HK-2 (cell line): ENCODE measurements around the gene MCTP1.
A peak's percentile ranks its signal among the peaks of the same experiment; 100 is the strongest.

Source experiments
- DNase-seq: peaks from one replicate; pipeline ENCODE4 v3.0.0-alpha.2; 2018; ENCODE audit not compliant: unreplicated experiment

The MCTP1 gene

GRCh38 chr5:95072281-95072680 is 212.6 kb downstream of the MCTP1 start:
- DNase-seq: no peak

- DNase-seq: no peak
Observed at GRCh38 chr5:95070866-95071265, 214.0 kb downstream of the MCTP1 start.

- no peak for DNase-seq
Observed at GRCh38 chr5:95070453-95070852, 214.4 kb downstream of the MCTP1 start.

GRCh38 chr5:95069948-95070347 is 214.9 kb downstream of the MCTP1 start:
- DNase-seq: no peak

- DNase-seq: no peak
Observed at GRCh38 chr5:95069021-95069420, 215.9 kb downstream of the MCTP1 start.

GRCh38 chr5:95068289-95068910 is 216.5 kb downstream of the MCTP1 start:
- DNase-seq: no peak

GRCh38 chr5:95066048-95066447 is 218.8 kb downstream of the MCTP1 start:
- DNase-seq: no peak

- DNase-seq: no peak
Observed at GRCh38 chr5:95063492-95063891, 221.4 kb downstream of the MCTP1 start.

- DNase-seq: no peak
Observed at GRCh38 chr5:95060098-95060497, 224.8 kb downstream of the MCTP1 start.

- no peak for DNase-seq
Observed at GRCh38 chr5:95059636-95060035, 225.3 kb downstream of the MCTP1 start.

GRCh38 chr5:95057615-95058014 is 227.3 kb downstream of the MCTP1 start:
- no peak for DNase-seq

- DNase-seq: no peak
Observed at GRCh38 chr5:95053253-95053652, 231.6 kb downstream of the MCTP1 start.

GRCh38 chr5:95050708-95051107 is 234.2 kb downstream of the MCTP1 start:
- DNase-seq: no peak

GRCh38 chr5:95048628-95049027 is 236.3 kb downstream of the MCTP1 start:
- no peak for DNase-seq

GRCh38 chr5:95045181-95045965 is 239.5 kb downstream of the MCTP1 start:
- DNase-seq: no peak

- no peak for DNase-seq
Observed at GRCh38 chr5:95044096-95044495, 240.8 kb downstream of the MCTP1 start.

GRCh38 chr5:95043648-95044047 is 241.2 kb downstream of the MCTP1 start:
- no peak for DNase-seq

GRCh38 chr5:95043234-95043633 is 241.7 kb downstream of the MCTP1 start:
- DNase-seq: no peak

GRCh38 chr5:95042037-95042436 is 242.9 kb downstream of the MCTP1 start:
- no peak for DNase-seq

- DNase-seq: no peak
Observed at GRCh38 chr5:95035891-95036685, 248.8 kb downstream of the MCTP1 start.

GRCh38 chr5:95032801-95033200 is 252.1 kb downstream of the MCTP1 start:
- DNase-seq: no peak

GRCh38 chr5:95029569-95030366 is 255.1 kb downstream of the MCTP1 start:
- DNase-seq: peak; percentile 29
